PC-3 (cell line): ENCODE measurements around the gene FOXRED2. TPM values are rescaled to one million over a fixed set of nuclear protein-coding genes. Genes with fewer than 3 reads are reported as not detected.

Source experiments
- ATAC-seq: fragments of 200-7000 bp; cut with Tn5 transposase; 2 replicates; pipeline ENCODE4 v1.9.1; 2020; ENCODE audit warnings: mild to moderate bottlenecking, moderate library complexity
- BruUV-seq: library from RNA; stranded (reverse); fragments of 400-500 nt; replicated peaks from 2 replicates; lab custom pipeline; 2021; lab: Mats Ljungman, UMichigan
- CTCF ChIA-PET: fragments of 300-600 bp; sonication (Branson Sonifier 250); formaldehyde crosslinking; loops from one replicate; lab custom pipeline; 2022; ENCODE audit warnings: antibody characterized with exemption; lab: Charles Lee
- POLR2A ChIA-PET: fragments of 300-600 bp; sonication (Branson Sonifier 250); formaldehyde crosslinking; loops from one replicate; lab custom pipeline; 2022; ENCODE audit warnings: antibody characterized with exemption; ENCODE audit not compliant: unreplicated experiment; lab: Charles Lee
- DNase-seq: peaks from one replicate; pipeline ENCODE4 v3.0.0-alpha.2; 2015
- H2AFZ ChIP-seq: fragments of 300-600 bp; sonication (generic); 2 replicates; pipeline ENCODE4 v1.6.0; 2016; ENCODE audit warnings: antibody characterized with exemption, low read length
- H3F3A ChIP-seq: fragments of 300-600 bp; sonication (generic); one replicate; pipeline ENCODE4 v1.6.0; 2017; ENCODE audit warnings: antibody characterized with exemption, low read length, control low read depth, mild to moderate bottlenecking; ENCODE audit not compliant: unreplicated experiment
- H3K27ac ChIP-seq: fragments of 300-600 bp; sonication (generic); 2 replicates; pipeline ENCODE4 v1.5.1; 2016; ENCODE audit warnings: mild to moderate bottlenecking, low read length
- H3K27me3 ChIP-seq: fragments of 300-600 bp; sonication (generic); 2 replicates; pipeline ENCODE4 v1.6.1; 2016; ENCODE audit warnings: low read length, mixed read lengths
- H3K36me3 ChIP-seq: fragments of 300-600 bp; sonication (generic); 2 replicates; pipeline ENCODE4 v1.6.1; 2016; ENCODE audit warnings: low read depth, mixed run types, low read length, mixed read lengths
- H3K4me1 ChIP-seq: fragments of 300-600 bp; sonication (generic); 2 replicates; pipeline ENCODE4 v1.5.1; 2016; ENCODE audit warnings: low read length; ENCODE audit not compliant: insufficient read depth
- H3K4me2 ChIP-seq: fragments of 300-600 bp; sonication (generic); 2 replicates; pipeline ENCODE4 v1.6.0; 2016; ENCODE audit warnings: low read length
- H3K4me3 ChIP-seq: fragments of 300-600 bp; sonication (generic); 2 replicates; pipeline ENCODE4 v1.5.1; 2016; ENCODE audit warnings: mild to moderate bottlenecking, low read length, mixed read lengths
- H3K79me2 ChIP-seq: fragments of 300-600 bp; sonication (generic); 2 replicates; pipeline ENCODE4 v1.6.1; 2017; ENCODE audit warnings: low read length, mixed read lengths
- H3K9ac ChIP-seq: fragments of 300-600 bp; sonication (generic); 2 replicates; pipeline ENCODE4 v1.6.0; 2016; ENCODE audit warnings: mild to moderate bottlenecking, low read length
- H3K9me2 ChIP-seq: fragments of 300-600 bp; sonication (generic); replicated peaks from 2 replicates; pipeline ENCODE4 v1.6.1; 2016; ENCODE audit warnings: mixed run types, low read length, mixed read lengths
- H3K9me3 ChIP-seq: fragments of 300-600 bp; sonication (generic); 2 replicates; pipeline ENCODE4 v1.6.1; 2016; ENCODE audit warnings: low read length, mixed read lengths
- H4K20me1 ChIP-seq: fragments of 300-600 bp; sonication (generic); 2 replicates; pipeline ENCODE4 v1.6.1; 2016; ENCODE audit warnings: low read length, mixed read lengths
- CTCF ChIP-seq: fragments of 300-600 bp; sonication (generic); conservative IDR thresholded peaks from 2 replicates; pipeline ENCODE4 v1.5.1; 2017; ENCODE audit warnings: antibody characterized with exemption, low read depth, mild to moderate bottlenecking, low read length
- EZH2 ChIP-seq: fragments of 300-600 bp; sonication (generic); IDR thresholded peaks from one replicate; pipeline ENCODE4 v1.6.1; 2017; ENCODE audit warnings: antibody characterized with exemption, mild to moderate bottlenecking, low read length; ENCODE audit not compliant: unreplicated experiment
- EZH2phosphoT487 ChIP-seq: fragments of 300-600 bp; sonication (generic); IDR thresholded peaks from 2 replicates; pipeline ENCODE4 v1.6.1; 2018; ENCODE audit warnings: mild to moderate bottlenecking, antibody characterized with exemption, low read length, borderline replicate concordance
- intact Hi-C: fragments of 100-400 bp; cut with micrococcal nuclease; formaldehyde crosslinking; loops from 2 replicates; pipeline ENCODE4 v1.9.0; 2023
- total RNA-seq: library from RNA; depleted of rRNA; stranded (reverse); fragments of >200 nt; gene quantifications from 2 replicates; pipeline ENCODE4 v1.2.3, GENCODE V29; 2014

The FOXRED2 gene
- total RNA-seq, 1 experiment from 2014 or later: 5.5 TPM

- H3K9me3 ChIP-seq: no peaks in the 10 kb centered on the region
- no peaks in the 10 kb centered on the region; the same call in 1 of the 2 replicates for H3K36me3 ChIP-seq
- peak overlapping the region; percentile 94 for H3K4me2 ChIP-seq
- DNase-seq (no peak), ATAC-seq (peak; percentile 13; the same call in 1 of the 2 replicates)
- H3K4me3 ChIP-seq: peak overlapping the region; percentile 86
- no peaks in the 10 kb centered on the region for H3F3A ChIP-seq
- H3K9me2 ChIP-seq: no peaks in the 10 kb centered on the region
- H4K20me1 ChIP-seq: no peaks in the 10 kb centered on the region
- TF ChIP-seq EZH2 (no peak), CTCF (no peak), EZH2phosphoT487 (no peak)
- ChIA-PET POLR2A (no interaction called here), CTCF (no interaction called here)
- H3K9ac ChIP-seq: peak overlapping the region; percentile 88
- H3K79me2 ChIP-seq: peaks cover 25% of the 10 kb centered on the region
- intact Hi-C loops: no loop called here
- peaks cover 14% of the 10 kb centered on the region for H3K4me1 ChIP-seq
- peak overlapping the region; percentile 89 for H3K27ac ChIP-seq
- TSS peak; percentile 61 for BruUV-seq
- peak overlapping the region; percentile 51 for H2AFZ ChIP-seq
- H3K27me3 ChIP-seq: no peaks in the 10 kb centered on the region
These were observed 25.9 kb downstream of the FOXRED2 start for GRCh38 chr22:36480941-36481392.

GRCh38 chr22:36478966-36479365 is 27.9 kb downstream of the FOXRED2 start:
- H3K79me2 ChIP-seq: peaks cover 25% of the 10 kb centered on the region
- H3K27ac ChIP-seq: no peak overlapping the region
- H3F3A ChIP-seq: no peaks in the 10 kb centered on the region
- no peaks in the 10 kb centered on the region for H3K9me2 ChIP-seq
- no peak for DNase-seq
- no peak for ATAC-seq
- BruUV-seq: no TSS peak
- peaks cover 7% of the 10 kb centered on the region for H3K4me1 ChIP-seq
- no peaks in the 10 kb centered on the region; the same call in 1 of the 2 replicates for H3K36me3 ChIP-seq
- no peaks in the 10 kb centered on the region for H3K27me3 ChIP-seq
- ChIA-PET CTCF (interaction anchor here (0.6 kb wide), 1 partner anchor 546 kb away, joined by 4 read pairs; no protein-coding TSS in a partner anchor), POLR2A (no interaction called here)
- no peak overlapping the region for H3K4me2 ChIP-seq
- H3K4me3 ChIP-seq: no peak overlapping the region
- no peak overlapping the region for H3K9ac ChIP-seq
- intact Hi-C loops: no loop called here
- no peak overlapping the region for H2AFZ ChIP-seq
- TF ChIP-seq EZH2phosphoT487 (no peak), CTCF (no peak), EZH2 (no peak)
- no peaks in the 10 kb centered on the region for H4K20me1 ChIP-seq
- no peaks in the 10 kb centered on the region for H3K9me3 ChIP-seq

- TF ChIP-seq CTCF (no peak), EZH2phosphoT487 (no peak), EZH2 (no peak)
- H2AFZ ChIP-seq: no peak overlapping the region
- H3F3A ChIP-seq: no peaks in the 10 kb centered on the region
These were observed 31.5 kb downstream of the FOXRED2 start for GRCh38 chr22:36475341-36475740.

More at GRCh38 chr22:36475341-36475740, 31.5 kb downstream of the FOXRED2 start:
- H3K79me2 ChIP-seq: peaks cover 24% of the 10 kb centered on the region
- DNase-seq: no peak
- H3K4me1 ChIP-seq: peaks cover 19% of the 10 kb centered on the region
- H3K9ac ChIP-seq: no peak overlapping the region
- H3K9me2 ChIP-seq: no peaks in the 10 kb centered on the region
- no peak overlapping the region for H3K4me2 ChIP-seq
- no peaks in the 10 kb centered on the region for H3K27me3 ChIP-seq
- CTCF ChIA-PET: no interaction called here
- no peak overlapping the region for H3K27ac ChIP-seq
- POLR2A ChIA-PET: no interaction called here
- H3K4me3 ChIP-seq: no peak overlapping the region
- H3K36me3 ChIP-seq: peaks cover 3% of the 10 kb centered on the region; the same call in 1 of the 2 replicates
- intact Hi-C loops: no loop called here
- ATAC-seq: no peak
- H3K9me3 ChIP-seq: no peaks in the 10 kb centered on the region
- no TSS peak for BruUV-seq
- H4K20me1 ChIP-seq: no peaks in the 10 kb centered on the region
